Kidney (tissue), 14 donors: ENCODE data around the gene TBCD. TPM values are rescaled to one million over a fixed set of nuclear protein-coding genes. Genes with fewer than 3 reads are reported as not detected.

ENCODE experiments used
- DNase-seq, 5 donors: peaks; one replicate each; pipeline ENCODE4 v3.0.0-alpha.2; 2013 to 2020
- FAIRE-seq: peaks from 2 replicates; lab custom pipeline; 2012; peaks lifted over from hg19 to GRCh38; lab: Jason Lieb, UNC
- H3K27ac ChIP-seq, 2 donors: one replicate each; pipeline ENCODE4 v1.7.0; 2013; ENCODE audit warnings: low read depth in 2 of 2, low read length in 2 of 2, inconsistent platforms in 1 of 2
- H3K27me3 ChIP-seq: one replicate; pipeline ENCODE4 v1.7.1; 2013; ENCODE audit warnings: low read length, inconsistent platforms; ENCODE audit not compliant: control insufficient read depth, insufficient read depth
- H3K36me3 ChIP-seq, 3 donors: one replicate each; pipeline versions ENCODE4 v1.7.0 to v1.7.1; 2013; ENCODE audit warnings: low read length in 3 of 3, control low read depth in 1 of 3, inconsistent platforms in 1 of 3; ENCODE audit not compliant: insufficient read depth in 3 of 3, control insufficient read depth in 2 of 3
- H3K4me1 ChIP-seq, 3 donors: one replicate each; pipeline versions ENCODE4 v1.7.0 to v1.7.1; 2013; ENCODE audit warnings: low read length in 3 of 3, inconsistent platforms in 1 of 3, low read depth in 1 of 3; ENCODE audit not compliant: control insufficient read depth in 2 of 3, insufficient read depth in 2 of 3
- H3K4me3 ChIP-seq, 3 donors: one replicate each; pipeline versions ENCODE4 v1.7.0 to v1.8.1; 2013; ENCODE audit warnings: low read length in 3 of 3, control low read depth in 1 of 3, inconsistent platforms in 1 of 3
- H3K9ac ChIP-seq, 3 donors: one replicate each; pipeline versions ENCODE4 v1.7.0 to v1.7.1; 2013; ENCODE audit warnings: low read length in 3 of 3, control low read depth in 1 of 3, inconsistent platforms in 1 of 3
- H3K9me3 ChIP-seq, 3 donors: one replicate each; pipeline versions ENCODE4 v1.7.0 to v1.7.1; 2013; ENCODE audit warnings: low read length in 3 of 3, control low read depth in 1 of 3, inconsistent platforms in 1 of 3; ENCODE audit not compliant: control insufficient read depth in 2 of 3, insufficient read depth in 1 of 3
- intact Hi-C: fragments of 100-400 bp; cut with DNase I; formaldehyde crosslinking; loops from one replicate; pipeline ENCODE4 v1.11.1; 2022
- polyA plus RNA-seq: library from polyadenylated mRNA; stranded (reverse); fragments of 350-450 nt; fragmentation: Illumina TruSeq; extraction: RNeasy Lipid Tissue Mini Kit (QIAGEN cat#74804); gene quantifications from one replicate; pipeline ENCODE4 v1.2.3, GENCODE V29; 2014; ENCODE audit warnings: low read depth, low replicate concordance; ENCODE audit not compliant: insufficient read depth
- total RNA-seq: library from RNA; stranded (reverse); fragmentation: NEBNext Ultra II Directional; extraction: Animal tissue kit (Norgen Biotek cat#: 25700); gene quantifications from one replicate; pipeline ENCODE4 v1.2.1, GENCODE V29; 2021
- TF ChIP-seq, protein P1 (sequence below): IDR thresholded peaks from 3 replicates; pipeline ENCODE4 v1.5.1; 2012; ENCODE audit warnings: mild to moderate bottlenecking, moderate library complexity, borderline replicate concordance; ENCODE audit not compliant: insufficient read depth; ENCODE audit errors: extremely low read depth
- donor health status: control.
- donor health status: control.
- donor health status: control.
- donor health status: control.
- donor health status: control.
- donor health status: DM: yes; HTN: yes; CAD: no.
- donor health status: Normal renal cell carcinoma (clear cell type).

TBCD gene
- total and polyA plus RNA-seq, 2 donors from 2014 or later: 72.8 to 78.7 TPM

DNA sequence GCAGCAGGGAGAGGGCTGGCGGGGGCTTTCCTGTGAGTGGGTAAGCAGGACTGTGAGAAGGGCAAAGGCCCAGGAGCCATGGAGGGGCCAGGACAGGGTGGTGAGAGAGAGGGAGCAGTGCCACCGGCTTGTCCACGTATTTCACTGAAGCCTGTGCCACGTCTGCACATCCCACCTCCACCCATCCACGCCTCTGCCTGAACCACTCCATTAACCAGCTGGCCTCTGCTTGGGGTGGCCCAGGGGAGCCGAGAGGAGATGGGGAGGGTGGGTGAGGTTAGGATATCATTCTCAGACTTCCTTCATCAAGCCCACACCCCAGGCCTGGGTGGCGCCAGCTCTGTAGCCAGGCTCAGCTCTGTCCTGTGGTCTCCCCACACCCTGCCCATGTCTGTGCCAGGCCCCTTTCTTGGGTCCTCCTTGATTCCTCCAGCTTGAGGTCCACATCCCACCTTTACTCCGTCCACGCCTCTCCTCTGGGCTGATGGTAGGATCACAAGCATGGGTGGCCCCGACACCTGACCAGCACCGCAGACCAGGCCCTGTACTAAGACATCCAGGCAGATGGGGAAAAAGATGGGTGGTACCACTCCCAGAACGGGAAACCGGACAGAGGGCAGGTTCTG lies 19.6 kb upstream of the TBCD start:
- H3K9ac ChIP-seq: no peak overlapping the region
- FAIRE-seq: no peak
- peaks cover 0 to 6% (median 0%) of the 10 kb centered on the region in 3 donors for H3K4me1 ChIP-seq
- H3K9me3 ChIP-seq: no peaks in the 10 kb centered on the region
- no peak for DNase-seq
- H3K27ac ChIP-seq: no peak overlapping the region
- TF ChIP-seq, protein P1, sequence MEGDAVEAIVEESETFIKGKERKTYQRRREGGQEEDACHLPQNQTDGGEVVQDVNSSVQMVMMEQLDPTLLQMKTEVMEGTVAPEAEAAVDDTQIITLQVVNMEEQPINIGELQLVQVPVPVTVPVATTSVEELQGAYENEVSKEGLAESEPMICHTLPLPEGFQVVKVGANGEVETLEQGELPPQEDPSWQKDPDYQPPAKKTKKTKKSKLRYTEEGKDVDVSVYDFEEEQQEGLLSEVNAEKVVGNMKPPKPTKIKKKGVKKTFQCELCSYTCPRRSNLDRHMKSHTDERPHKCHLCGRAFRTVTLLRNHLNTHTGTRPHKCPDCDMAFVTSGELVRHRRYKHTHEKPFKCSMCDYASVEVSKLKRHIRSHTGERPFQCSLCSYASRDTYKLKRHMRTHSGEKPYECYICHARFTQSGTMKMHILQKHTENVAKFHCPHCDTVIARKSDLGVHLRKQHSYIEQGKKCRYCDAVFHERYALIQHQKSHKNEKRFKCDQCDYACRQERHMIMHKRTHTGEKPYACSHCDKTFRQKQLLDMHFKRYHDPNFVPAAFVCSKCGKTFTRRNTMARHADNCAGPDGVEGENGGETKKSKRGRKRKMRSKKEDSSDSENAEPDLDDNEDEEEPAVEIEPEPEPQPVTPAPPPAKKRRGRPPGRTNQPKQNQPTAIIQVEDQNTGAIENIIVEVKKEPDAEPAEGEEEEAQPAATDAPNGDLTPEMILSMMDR: no peak
- H3K27me3 ChIP-seq: no peaks in the 10 kb centered on the region
- no peak overlapping the region for H3K4me3 ChIP-seq
- intact Hi-C loops: no loop called here
- peaks cover 0 to 14% (median 0%) of the 10 kb centered on the region in 3 donors for H3K36me3 ChIP-seq

DNA sequence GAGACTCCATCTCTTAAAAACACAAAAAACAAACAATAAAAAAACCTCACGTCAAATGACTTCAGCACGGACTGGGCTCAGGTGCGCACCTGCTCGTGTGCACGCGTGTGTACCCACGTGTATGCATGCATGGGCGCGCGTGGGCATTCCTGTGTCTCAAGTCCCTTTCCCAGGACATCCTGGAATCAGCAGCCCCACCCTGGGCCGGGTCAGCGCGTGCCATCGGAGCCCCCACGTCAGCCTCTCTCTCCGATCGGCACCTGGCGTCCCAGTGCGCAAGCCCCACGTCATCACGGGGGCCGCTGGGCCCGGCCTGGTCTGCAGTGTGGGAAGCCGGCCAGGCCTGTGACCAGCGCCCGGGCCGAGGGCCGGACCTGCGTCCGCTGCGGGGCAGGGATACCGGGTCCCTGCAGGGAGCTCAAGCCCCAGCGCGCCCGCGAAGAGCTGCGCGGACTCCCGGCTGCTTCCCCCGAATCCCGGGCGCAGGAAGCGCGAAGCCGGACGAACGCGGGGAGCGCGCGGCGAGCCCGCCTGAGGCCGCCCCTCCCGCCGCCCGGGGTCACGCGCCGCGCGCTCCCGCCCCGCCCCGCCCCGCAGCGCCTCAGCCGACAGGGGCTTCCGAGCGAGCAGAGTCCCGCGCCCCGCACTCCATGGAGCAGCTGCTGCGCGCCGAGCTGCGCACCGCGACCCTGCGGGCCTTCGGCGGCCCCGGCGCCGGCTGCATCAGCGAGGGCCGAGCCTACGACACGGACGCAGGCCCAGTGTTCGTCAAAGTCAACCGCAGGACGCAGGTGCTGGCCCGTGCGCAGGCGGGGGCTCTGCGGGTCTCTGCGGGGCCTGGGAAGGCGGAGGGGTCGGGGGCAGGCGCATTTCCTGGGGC lies 16.6 kb upstream of the TBCD start, which contains the start of gene FN3K:
Gene FN3K, plus strand, starts transcription at position 629 of the 880 bp plus-strand sequence. Its CDS starts 22 bp downstream, at position 651.
- intact Hi-C loops: no loop called here
- Histone ChIP-seq H3K4me1 (peaks cover 0 to 9% (median 8%) of the 10 kb centered on the region in 3 donors), H3K27me3 (no peaks in the 10 kb centered on the region), H3K27ac (peak within 1 kb of the TSS; percentile 69 to 92), H3K9me3 (no peaks in the 10 kb centered on the region), H3K9ac (peak within 1 kb of the TSS in 2 of 3 donors; percentile 4 to 80), H3K36me3 (peaks cover 2 to 12% (median 2%) of the 10 kb centered on the region in 3 donors), H3K4me3 (peak within 1 kb of the TSS; percentile 44 to 79 (median 70))
- DNase-seq: peak; percentile 62 to 86 (median 74)
- TF ChIP-seq, protein P1: no peak
- no peak for FAIRE-seq

DNA sequence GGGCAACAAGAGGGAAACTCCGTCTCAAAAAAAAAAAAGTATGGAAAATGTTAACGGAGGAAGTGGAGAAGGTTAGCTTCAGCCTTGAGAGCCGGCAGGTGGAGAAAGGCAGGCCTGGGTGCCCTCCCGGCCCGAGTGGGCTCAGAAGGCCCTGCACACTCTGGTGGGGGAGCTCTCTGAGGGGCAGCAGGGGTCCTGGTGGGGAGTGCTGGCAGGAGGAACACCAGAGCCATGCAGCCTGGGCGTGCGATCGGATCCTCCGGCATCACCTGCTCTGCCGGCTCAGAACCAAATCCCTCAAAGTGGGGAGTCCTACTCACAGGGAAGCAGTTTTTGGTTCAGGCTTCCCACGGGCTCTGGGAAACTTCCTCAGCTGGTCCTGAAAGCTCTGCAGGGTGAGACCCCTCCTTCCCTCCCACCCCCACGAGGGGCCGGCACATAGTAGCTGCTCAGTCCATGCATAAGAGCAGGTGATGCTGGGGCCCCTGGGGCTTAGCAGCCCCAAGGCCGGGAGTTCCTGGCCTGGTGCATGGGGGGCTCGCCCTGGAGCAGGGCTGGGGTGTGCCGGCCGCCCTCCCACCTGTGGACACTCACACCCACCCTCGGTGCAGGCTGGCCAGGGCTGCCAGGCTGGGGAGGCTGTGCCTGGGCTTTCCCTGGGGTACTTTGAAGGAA lies 15.2 kb upstream of the TBCD start:
- TF ChIP-seq, protein P1: no peak
- H3K9me3 ChIP-seq: peaks cover 0 to 2% (median 0%) of the 10 kb centered on the region in 3 donors
- peaks cover 9 to 25% (median 10%) of the 10 kb centered on the region in 3 donors for H3K36me3 ChIP-seq
- peak overlapping the region in 2 of 3 donors; percentile 24 to 80 for H3K9ac ChIP-seq
- peaks cover 0 to 9% (median 8%) of the 10 kb centered on the region in 3 donors for H3K4me1 ChIP-seq
- FAIRE-seq: no peak
- DNase-seq: peak in 1 of 5 donors; percentile 63
- H3K27ac ChIP-seq: peak overlapping the region; percentile 69 to 92
- intact Hi-C loops: no loop called here
- H3K27me3 ChIP-seq: no peaks in the 10 kb centered on the region
- peak overlapping the region in 2 of 3 donors; percentile 70 to 79 for H3K4me3 ChIP-seq
